SIG-M5 treated with dmso at 0.1 percent for 504 hours (cell line): ENCODE results near the gene HRK.
A peak's percentile ranks its signal among the peaks of the same experiment; 100 is the strongest.

ENCODE experiments used
- DNase-seq: peaks from one replicate; lab custom pipeline; 2025; ENCODE audit not compliant: unreplicated experiment; lab: John Stamatoyannopoulos, UW

Gene HRK

DNA sequence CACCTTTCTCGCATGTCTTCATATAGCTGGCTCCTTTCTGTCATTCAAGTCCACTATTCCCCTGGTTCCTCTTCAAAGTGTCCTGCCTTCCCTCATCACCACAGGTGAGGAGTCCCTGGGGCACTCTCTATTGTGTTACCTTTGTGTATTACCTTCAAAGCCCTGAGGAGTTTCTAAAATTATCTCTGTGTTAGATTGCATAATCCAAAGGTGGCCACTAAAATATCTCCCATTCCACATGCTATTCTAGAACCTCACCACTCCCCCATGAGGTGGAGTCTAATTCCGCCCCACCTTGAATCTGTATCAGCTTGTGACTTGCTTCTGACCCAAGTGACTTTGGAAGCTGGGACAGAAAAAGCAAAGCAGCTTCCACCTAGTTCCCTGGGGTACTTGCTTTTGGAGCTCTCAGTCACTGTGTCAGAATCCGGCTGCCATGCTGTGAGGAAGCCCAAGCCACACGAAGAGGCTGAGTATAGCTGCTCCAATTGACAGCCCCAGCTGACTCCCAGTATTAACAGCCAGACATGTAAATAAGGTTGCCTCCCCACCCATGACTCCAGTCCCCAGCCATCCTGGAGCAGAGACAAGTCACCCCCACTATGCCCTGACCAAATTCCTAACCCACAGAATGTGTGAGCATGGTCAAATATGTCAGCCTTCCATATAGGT lies 6.8 kb downstream of the HRK start:
- no peak for DNase-seq

GRCh38 chr12:116870306-116870705 lies 10.9 kb downstream of the HRK start:
- DNase-seq, result no peak

DNA sequence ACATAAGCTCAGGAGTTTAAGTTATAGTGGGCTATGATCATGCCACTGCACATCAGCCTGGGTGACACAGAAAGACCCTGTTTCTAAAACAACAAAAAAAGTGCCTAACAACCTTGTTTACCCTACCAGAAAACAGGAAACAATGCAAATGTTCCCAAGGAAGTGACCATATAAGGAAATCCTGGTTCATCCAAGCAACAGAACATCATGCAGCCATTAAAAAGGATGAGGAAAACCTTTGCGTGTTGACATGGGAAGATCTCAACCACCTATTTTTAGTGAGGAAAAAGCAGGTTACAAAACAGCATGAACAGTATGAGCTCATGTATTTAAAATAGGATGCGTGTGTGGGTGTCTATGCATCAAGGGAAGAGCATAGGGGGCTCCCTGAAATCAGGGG lies 13.7 kb downstream of the HRK start:
- DNase-seq, result no peak

- no peak for DNase-seq
Observed at GRCh38 chr12:116864371-116865160, 16.7 kb downstream of the HRK start.

DNA sequence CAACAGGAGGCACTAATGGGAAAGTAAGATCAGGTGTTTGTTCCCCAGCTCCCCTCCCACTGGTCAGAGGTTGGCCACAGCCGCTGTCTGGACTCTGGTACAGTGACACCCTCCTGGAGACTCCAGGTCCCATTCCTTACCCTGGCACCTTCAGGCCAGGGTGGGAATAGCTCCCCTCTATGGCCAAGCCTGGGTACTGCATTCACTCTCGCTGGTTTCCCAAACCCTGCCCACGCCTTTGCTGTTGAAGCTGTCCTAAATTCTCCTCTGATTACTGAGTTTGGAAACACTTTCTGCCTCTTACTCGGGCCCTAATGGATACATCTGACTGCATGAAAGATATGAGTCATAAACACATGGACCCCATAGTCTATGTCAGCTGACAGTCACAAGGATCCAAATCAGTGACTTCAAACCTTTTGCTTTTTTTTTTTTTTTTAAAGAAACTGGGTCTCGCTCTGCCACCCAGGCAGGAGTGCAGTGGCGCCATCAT lies 17.9 kb downstream of the HRK start:
- DNase-seq, result peak; percentile 8

DNA sequence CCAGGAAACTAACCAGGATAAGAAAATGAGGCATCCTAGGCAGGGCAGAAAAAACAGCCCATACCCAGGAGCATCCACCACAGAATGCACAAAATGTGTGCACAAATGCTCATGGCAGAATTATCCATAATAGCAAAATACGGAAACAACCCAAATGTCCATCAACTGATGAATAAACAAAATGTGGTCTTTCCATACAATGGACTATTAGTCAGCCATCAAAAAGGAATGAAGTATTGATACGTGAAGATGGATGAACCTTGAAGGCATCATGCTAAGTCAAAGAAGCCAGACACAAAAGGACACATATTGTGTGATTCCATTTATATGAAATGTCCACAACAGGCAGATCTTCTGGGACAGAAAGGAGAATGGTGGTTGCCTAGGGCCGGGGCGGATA lies 19.1 kb downstream of the HRK start:
- no peak for DNase-seq

GRCh38 chr12:116861320-116861719 lies 19.9 kb downstream of the HRK start:
- peak; percentile 38 for DNase-seq

DNA sequence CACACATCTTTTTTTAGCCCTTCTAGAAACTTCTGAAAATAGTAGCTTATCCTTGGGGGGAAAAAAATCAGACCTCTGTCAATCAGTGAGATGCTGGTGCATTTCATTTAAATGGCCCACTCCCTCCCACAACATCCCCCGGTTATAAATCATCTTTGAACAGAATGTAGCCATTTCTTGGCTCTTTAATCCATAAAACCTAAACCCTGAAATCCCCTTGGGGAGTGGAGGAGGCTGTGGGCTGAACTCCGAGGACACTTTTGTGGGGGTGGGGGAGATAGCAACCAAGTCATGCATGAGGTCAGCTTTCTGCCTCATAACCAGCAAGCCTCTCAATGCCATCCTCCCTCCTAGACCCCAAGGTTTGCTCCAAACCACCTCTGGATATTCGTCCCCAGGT lies 21.0 kb downstream of the HRK start:
- no peak for DNase-seq

GRCh38 chr12:116859079-116859478 lies 22.2 kb downstream of the HRK start:
- DNase-seq, result no peak

DNA sequence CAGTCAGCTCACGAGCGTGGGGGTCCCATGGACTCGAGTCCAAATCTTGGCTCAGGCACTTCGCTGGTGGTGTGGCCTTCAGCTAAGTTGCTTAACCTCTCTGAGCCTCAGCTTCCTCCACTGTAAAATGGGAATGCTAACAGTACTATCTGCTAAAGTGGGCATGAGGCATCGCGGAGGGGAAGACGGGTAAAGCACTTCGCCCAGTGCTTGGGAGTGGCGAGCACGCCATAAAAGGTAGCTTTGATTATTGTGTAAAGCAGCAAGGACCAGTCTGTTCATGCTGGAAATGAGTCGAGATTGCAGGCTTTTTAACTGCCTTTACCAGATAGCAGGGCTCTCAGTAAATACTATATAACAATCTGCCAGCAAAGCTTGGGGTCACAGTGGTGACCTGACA lies 24.5 kb downstream of the HRK start:
- DNase-seq, result no peak

GRCh38 chr12:116855744-116856470 lies 25.3 kb downstream of the HRK start:
- DNase-seq, result no peak

DNA sequence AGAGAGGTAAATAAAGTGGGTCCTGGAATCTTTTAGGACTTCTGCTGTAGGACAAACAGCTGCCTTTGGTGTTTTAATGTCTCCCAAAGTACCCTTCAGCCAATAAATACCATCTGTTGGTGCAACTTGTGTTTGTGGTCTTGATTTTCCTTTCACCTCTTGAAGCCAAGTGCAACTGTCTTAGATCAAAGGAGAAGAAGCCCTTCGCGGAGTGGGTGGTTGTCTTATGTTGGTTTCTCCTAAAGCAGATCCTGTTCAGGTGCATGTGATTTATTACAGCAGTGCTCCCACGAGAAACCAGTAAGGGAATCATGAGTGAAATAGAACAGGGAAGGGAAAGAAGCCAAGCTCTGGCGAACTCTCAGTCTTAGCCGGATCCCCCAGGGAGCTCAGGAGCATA lies 27.7 kb downstream of the HRK start:
- no peak for DNase-seq

DNA sequence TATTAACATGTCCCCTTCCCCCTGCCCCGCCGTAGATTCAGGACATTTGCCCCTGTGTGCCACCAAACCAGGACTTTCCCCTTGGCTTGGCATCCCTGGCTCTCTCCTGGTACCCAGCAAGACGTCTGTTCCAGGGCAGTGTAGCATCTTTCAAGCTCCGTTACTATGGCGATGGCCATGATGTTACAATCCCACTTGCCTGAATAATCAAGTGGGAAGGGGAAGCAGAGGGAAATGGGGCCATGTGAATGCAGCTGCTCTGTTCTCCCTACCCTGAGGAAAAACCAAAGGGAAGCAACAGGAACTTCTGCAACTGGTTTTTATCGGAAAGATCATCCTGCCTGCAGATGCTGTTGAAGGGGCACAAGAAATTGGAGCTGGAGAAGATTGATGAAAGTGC lies 28.9 kb downstream of the HRK start:
- DNase-seq, result no peak

DNA sequence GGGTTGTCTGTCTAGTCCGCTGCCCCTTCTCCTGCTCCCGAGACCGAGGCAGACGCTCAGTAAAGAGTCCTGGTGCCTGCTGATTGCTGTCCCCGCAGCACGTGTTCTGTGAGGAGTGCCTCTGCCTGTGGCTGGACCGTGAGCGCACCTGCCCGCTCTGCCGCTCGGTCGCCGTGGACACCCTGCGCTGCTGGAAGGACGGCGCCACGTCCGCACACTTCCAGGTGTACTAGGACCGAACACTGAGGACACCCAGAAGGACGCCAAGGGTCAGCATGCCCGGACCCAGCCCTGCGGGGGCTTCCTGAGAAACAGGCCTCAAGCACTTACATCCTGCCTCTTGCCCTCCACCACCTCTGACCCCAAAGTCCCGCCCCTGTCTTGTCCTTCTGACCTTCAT lies 32.0 kb downstream of the HRK start:
- no peak for DNase-seq

GRCh38 chr12:116843085-116843484 lies 38.2 kb downstream of the HRK start:
- DNase-seq, result no peak

- DNase-seq, result no peak
Observed at GRCh38 chr12:116839287-116839830, 41.9 kb downstream of the HRK start.

DNA sequence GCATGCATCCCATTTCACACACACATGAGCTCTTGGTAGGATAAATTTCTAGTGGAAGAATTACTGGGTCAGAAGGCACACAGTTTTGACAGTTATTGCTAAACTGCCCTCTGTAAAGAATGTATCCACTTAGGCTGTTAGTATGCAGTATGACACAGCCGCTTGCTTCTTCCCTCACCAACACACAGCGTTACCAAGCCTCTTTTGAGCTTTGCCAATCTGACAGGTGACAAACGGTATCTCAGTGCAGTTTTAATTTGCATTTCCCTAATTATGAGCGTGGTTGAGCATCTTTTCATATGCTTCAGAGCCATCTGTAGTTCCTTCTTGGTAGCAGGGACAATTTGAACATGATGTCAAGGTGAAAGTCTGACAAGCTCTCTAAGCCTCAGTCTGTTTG lies 42.9 kb downstream of the HRK start:
- no peak for DNase-seq

- no peak for DNase-seq
Observed at GRCh38 chr12:116837097-116837496, 44.1 kb downstream of the HRK start.

GRCh38 chr12:116835484-116835883 lies 45.8 kb downstream of the HRK start:
- DNase-seq, result no peak

DNA sequence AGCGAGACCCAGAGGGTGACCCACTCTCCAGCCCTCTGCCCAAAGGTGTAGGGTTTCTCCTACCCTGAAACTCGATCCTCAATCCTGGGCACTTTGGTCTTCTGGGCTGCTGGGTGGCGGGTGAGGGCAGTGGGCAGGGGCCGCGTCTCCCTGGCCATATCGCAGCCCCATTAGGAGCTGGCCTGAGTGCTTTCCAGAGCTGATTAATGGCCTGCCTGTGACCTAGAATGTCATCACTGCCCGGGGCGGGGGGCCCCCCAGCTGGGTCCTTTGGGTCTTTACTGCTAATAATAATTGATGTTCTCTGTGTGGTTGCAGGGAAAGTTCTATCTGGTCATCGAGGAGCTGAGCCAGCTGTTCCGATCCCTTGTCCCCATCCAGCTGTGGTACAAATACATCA lies 47.8 kb downstream of the HRK start:
- no peak for DNase-seq

GRCh38 chr12:116832353-116832752 lies 48.9 kb downstream of the HRK start:
- DNase-seq, result no peak

GRCh38 chr12:116827432-116827831 lies 53.8 kb downstream of the HRK start:
- no peak for DNase-seq
